Forelimb muscle (tissue), 1 donor: Measurements from ENCODE around the gene PLXND1. TPM values are rescaled to one million over a fixed set of nuclear protein-coding genes. Genes with fewer than 3 reads are reported as not detected.

Source experiments
- DNase-seq: peaks from one replicate; pipeline ENCODE4 v3.0.0-alpha.2; 2013; ENCODE audit warnings: low read depth
- polyA plus RNA-seq: library from polyadenylated mRNA; unstranded; fragments of 120-200 nt; gene quantifications from one replicate; pipeline ENCODE4 v1.2.1, GENCODE V29; 2013; ENCODE audit not compliant: insufficient read length

PLXND1 gene
- polyA plus RNA-seq, 1 donor, result 110 TPM

DNA sequence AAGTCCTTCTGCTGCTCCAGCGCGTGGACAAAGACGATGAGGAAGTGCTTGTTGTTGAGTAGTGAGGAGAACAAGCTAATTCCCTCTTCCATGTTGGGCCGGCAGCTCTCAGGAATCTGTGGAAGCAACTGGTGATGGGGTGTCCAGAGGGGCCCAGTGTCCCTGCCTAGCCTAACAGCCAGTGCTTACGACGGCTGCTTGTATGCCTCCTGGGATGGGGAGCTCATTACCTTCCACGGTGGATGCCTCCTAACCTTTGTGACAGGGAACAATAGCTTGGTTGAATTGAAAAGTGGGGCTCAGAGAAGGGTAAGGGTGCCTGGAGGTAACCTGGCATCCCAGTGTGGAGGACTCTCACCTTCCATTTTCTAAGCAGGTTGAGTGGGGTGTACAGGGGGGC is 40.6 kb downstream of the PLXND1 start:
- no peak for DNase-seq

DNA sequence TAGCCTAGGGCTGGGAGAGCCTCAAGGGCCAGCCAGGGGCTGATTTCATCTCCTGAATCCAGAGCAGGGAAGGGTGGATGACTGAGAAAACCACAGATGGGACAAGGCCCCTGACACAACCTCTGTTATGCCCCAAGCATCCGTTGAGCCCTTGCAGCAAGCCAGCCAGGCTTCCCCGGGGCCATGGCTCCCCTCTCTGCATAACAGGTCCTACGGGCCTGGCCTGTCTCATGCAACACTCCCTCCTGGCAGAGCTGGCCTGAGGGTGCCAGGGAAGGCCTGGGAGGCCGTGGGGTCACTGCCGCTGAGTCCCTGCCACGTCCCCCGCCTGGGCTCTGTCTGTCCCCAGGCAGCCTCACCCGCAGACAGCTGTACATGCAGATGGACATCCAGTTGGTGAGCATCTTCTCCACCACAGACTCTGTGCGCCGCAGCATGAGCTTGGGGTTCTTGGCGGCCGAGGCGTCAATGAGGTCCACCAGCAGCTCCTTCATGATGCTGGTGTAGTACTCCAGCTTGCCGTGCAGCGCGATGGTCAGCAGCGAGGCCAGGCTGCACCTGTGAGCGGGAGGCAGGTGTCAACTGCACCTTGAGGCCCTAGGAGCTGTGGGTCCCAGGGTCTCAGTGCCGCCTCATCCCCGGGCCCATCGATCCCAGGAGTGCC is 41.4 kb downstream of the PLXND1 start:
- no peak for DNase-seq

DNA sequence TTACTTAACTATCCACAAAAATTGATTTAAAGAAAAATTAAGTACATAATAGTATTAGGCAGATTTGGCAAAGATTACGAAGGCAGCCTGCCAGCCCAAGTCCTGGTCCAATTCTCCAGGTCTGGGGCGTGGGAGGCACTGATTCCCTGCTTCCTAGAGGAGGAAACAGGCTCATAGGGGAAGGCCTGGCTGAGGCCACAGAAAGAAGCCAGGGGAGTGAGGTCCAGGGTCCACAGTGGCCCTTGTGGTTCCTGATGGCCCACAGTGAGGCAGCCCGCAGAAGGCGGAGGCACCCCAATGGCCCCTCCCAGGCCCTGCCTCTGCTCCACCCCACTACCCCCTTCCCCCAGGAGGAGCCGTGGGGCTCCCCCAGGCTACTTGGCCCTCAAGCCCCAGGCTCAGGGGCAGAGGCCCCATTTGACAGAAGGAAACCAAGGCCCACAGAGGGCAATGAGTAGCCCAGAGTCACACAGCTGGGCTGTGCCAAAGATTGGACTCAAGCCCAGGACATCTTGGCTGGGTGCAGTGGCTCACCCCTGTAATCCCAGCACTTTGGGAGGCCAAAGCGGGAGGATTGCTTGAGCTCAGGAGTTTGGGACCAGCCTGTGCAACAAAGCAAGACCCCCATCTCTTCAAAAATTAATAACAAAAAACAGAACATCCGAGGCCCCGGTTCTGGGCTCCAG is 42.5 kb downstream of the PLXND1 start:
- DNase-seq, result no peak

DNA sequence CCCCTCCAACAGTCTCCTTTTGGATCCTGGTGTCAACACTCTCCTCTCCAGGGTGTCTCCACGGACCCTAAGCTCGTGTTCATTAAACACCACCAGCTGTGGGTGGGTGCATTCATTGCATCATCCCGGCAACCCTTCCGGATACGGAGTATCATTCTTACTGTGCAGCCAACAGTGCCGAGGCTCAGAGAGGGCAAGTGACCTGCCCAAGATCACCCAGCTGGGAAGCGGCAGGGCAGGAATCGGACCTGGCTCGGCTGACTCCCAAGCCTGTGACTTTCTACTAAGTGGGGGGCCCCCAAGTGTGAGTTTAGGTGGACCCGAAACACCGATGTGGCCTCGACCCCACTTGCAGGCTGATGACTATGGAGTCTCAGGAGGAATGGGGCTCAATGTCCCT is 43.1 kb downstream of the PLXND1 start:
- no peak for DNase-seq

DNA sequence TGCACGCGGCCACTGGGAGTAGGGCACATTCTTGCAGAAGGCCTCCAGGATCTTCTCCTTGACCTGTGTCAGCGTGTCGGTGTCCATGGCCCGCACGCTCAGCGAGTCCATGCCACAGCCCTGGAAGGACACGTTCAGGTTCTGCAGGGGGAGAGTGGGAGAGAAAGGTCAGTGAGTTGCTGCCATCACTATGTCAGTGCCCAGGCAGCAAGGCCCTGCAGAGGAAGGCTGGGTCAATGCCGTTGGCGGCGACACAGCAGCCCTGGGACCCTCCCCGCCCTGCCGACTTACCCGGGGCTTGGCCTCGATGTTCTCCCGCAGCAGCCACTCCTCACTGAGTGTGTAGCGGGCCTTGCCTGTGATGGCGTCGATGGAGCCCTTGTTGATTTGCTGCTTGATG is 43.7 kb downstream of the PLXND1 start:
- DNase-seq, result no peak

DNA sequence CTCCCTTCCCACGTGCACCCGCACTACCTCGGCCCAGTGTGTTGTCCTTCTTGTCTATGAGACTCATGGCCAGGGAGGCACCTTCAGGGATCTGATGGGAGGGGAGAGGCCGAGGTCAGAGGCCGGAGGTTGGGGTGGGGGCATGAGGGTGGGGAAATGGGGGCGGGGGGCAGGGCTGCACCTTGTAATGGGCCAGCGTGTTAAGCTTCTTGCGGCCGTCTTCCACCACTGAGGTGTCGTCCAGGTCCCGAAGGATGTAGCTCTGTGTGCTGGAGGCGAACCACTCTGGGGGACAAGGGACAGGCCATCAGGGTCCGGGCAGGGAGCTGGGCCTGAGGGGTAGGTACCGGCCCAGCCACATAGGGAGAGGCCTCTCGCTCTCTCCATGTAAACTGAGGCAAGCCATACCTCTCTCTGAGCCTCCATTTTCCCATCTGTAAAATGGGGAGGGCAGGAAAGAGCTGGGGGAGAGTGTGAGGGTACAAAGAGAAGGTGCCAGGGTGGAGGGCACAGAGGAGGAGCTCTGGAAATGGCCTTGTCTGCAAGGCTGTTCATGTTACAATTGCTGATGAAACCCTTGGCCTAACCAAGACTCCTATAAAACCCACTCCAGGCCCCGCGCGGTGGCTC is 44.7 kb downstream of the PLXND1 start:
- no peak for DNase-seq

DNA sequence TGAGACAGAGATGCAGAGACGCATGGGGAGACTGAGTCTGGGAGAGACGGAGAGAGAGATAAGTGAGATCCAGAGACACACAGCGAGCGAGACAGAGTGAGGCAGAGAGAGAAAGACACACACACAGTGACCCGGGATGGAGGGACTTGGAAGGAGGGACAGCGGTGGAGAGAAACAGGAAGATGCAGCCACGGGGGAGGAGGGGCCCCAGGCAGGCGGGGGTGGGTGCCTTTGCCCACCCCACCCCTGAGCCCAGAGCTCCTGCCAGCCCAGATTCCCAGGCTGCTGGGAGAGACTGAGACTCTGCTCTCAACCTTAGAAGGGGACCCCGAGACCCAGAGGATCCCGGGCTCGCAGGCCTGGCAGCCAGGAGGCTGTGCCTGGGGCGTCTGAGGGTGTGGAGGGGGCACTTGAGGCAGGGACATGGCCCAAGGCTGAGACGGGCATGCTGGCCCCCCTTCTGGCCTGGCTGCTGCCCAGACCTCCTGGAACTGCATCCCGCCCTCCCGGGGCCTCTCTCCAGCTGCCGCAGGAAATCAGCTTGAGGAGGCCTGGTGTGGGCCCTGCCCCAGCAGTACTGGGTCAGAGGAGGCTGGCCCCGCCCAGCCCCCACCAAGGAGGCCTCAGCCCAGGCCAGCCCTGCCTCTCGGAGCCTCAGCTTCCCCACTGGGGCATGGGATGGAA is 45.4 kb downstream of the PLXND1 start:
- DNase-seq, result no peak

DNA sequence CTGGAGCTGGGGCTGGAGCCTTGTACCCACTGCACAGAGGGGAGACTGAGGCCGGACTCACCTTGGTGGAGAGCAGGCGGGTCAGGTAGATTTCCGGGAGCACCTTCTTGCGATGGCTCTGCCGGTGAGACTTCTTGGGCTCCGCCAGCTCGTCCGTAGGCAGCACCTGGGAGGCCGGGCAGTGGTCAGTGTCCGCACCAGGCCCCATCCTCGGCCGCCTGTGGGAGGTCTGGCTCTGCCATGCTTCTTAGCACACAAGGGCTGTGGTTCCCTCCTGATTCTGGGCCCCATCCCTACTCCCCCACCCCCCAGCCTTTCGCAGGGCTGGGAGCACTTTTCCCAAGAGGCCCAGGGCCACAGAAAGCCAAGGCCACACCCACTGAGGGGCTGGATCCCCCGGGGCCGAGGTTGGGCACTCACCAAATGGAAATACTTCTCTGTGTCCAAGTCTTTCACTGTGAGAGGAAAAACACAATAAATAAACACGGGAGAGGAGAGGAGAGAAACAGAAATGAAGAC is 46.1 kb downstream of the PLXND1 start:
- no peak for DNase-seq

DNA sequence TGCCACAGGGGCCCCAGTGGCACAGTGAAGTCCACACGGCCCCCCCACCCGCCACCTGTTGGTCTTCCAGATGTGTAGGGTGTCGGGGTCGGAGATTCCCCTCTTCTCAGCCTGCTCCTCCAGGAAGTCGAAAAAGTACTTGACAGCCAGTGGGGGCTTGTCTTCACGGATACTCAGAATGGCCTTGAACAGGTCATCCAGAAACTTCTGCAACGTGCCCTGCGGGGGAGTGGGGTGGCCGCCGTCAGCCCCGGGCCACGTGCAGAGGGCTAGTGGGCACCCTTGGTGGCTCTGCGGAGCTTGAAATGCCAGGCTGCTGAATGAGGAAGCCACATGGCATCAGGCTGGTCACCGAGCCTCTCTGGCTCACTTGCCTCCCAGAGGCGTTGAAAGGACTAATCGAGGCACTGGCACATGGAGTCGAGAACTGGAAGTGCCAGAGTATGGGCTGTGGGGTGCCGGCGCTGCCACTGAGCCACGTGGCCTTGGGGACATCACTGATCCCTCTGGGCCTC is 46.9 kb downstream of the PLXND1 start:
- no peak for DNase-seq

DNA sequence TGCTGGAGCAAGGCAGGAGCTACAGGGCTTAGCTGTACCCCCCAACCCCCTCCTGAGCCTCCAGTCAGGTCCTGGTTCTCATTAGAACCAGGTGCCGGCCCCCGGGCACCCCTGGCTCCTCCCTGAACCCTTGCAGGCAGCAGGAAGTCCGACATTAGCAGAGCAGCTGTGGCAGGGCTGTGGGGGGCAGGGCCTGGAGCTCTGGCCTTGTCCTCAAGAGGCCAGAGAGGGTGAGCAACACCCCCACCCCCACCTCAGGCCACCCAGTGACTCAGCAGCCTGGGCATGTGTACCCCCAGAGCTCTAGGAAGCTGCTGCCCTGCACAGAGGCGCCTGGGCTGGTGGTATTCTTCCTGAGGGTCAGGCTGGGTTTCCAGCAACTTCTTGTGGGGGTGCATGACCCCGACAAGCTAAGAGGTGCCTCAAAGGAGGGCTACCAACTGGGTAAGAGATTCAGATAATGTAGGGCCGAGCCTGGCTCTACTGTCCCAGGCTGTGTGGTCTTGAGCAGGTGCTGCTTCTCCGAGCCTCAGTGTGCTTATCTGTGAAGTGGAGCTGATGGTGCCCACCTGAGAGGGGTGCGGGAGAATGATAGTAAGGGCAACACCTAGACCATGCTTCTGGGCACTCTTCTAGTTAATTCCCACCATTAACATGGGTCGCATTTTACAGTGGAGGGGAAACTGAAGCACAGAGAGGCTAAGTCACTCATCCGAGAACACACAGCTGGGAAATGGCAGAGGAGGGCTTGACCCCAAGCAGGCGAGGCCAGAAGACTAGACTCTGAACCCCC is 47.5 kb downstream of the PLXND1 start:
- no peak for DNase-seq

DNA sequence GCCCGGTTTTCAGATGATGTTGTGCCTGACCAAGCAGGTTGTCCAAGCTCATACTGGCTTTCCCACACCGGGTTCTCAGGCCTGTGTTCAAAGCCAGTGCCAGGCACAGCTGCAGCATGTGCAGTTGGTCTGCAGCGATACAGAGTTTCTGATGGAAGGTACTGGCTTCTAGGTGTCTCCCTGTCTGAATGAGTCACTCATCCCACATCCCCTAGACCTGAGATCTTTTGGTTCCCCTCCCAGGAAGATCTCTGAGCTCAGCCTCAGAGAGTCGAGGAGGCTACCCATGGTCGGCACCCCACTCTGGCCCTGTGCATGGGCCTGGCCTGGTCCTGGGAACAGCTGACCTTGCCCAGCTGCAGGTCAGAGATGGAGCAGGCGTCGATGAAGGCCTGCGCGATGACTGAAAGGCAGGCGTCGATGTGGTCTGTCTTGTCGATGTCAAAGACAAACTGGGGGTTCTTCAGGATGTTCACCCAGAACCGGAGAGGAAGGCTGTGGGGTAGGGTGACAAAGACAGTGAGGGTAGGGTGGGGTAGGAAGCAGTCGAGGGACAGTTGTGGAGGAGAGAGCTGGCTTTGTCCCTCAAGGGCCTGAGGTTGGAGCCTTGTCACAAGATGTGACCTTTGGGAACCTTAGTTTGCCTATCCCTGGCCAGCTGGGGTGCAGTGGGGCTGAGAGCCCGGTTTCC is 48.2 kb downstream of the PLXND1 start:
- DNase-seq, result no peak

DNA sequence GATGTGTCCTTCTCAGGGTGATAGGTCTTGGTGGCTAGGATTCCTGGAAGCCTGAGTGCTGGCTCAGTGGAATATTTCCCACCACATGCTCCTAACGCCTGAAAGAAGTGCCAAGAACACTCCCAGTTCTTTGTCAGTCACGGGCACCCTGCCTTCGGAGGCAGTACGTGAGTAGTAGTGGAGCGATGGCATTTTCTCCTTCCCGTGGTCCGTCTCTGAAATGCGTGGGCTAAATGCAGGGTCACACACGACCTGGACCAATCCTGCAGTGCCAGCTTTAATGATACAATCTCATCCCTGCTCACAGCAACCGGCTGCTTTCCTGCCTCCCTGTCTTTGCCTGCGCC is 49.0 kb downstream of the PLXND1 start:
- no peak for DNase-seq

DNA sequence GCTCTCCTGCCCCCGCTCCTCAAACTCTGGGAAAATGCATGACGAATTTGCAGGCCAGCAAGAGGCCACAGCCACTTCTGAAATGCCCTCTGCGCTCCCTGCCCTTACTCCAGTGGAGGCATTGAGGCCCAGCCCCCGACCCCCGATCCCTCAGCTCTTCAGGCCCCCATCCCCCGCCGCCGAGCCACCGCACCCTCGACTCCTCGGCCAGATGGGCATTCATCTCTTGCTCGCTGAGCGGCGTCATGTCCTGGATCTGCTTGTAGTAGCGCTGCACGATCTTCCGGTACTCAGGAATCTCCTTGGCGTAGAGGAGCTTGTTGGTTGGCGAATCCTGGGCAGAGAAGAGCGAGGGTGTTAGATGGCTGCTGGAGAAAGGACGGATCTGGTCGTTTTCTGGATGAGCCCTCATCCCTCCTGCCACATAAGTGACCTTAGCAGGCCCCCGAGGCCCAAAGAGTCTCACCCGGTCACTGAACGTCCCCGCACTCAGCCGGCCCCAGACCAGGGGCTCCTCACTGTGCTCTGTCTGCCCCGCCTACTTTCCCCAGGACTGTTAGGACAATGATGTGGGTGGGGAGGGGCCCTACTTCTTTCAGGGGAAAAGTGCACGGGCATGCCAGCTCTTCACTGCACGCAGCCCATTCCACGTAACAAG is 49.5 kb downstream of the PLXND1 start:
- no peak for DNase-seq

DNA sequence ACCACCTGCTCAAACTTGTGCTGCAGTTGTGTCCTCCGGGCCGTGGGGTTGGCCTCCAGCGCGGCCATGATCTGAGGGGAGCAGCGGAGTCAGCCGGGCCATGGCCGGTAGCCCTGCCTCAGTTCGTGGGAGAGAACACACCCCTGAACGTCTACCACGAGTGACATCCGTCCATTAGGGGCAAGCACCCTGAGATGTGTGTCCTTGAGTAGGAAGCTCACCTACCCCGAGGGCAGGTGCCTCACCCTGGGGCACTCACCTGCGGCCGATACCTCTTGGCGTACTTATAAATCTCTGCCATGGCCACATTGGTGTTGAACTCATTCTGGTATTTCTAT is 50.1 kb downstream of the PLXND1 start:
- no peak for DNase-seq

DNA sequence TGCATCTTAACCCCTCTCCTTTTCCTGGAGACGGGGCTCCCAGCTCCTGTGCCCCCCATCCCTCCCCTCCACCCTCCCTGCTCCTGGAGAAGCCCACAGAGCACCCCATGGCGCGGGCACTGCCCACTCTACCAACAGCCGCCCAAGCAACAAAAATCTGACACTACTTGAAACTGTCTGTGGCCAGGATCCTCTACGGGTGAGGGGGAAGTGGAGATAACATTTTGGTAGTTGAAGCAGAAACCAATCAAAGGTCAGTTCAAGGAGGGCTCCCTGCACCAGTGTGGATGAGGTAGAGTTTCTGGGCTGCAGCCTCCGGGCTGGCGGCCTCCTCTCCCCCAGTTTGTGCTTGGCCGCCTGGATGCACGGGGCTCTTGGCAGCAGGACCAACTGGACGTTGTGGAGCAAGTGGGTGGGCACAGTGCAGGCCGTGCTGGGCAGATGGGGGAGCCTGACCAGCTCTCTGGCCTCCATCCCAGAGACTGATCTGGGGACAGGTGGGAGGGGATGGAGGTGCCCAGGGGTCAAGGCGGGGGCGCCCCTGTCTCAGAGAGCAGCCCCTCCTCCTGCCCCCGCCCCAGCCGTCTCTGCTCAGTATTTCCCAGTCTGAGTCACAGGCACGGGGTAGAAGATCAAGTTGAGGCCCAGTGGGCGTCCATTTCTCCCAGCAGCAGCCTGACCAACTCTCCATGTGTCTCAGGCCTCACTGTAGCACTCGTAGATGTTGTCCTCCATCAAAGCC is 50.7 kb downstream of the PLXND1 start:
- DNase-seq, result no peak

DNA sequence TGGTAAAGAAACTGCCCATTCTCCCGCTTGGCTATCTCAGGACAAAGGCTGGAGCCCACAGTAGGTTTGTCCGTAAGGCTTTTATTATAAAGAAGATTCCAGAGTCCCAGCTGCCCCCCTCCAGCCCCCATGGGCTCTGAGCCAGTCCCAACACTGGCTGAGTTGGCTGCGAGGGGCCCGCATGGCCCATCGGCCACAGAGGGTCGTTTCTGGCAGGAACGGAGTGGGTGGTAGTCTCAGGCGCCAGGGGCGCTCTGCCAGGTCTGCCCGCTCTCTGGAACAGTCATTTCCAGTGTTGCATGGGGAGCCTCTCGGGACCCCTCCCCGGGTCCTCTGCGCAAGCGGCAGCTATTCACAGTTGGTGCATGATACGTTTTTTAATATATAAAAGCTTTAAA is 51.3 kb downstream of the PLXND1 start:
- DNase-seq, result no peak

DNA sequence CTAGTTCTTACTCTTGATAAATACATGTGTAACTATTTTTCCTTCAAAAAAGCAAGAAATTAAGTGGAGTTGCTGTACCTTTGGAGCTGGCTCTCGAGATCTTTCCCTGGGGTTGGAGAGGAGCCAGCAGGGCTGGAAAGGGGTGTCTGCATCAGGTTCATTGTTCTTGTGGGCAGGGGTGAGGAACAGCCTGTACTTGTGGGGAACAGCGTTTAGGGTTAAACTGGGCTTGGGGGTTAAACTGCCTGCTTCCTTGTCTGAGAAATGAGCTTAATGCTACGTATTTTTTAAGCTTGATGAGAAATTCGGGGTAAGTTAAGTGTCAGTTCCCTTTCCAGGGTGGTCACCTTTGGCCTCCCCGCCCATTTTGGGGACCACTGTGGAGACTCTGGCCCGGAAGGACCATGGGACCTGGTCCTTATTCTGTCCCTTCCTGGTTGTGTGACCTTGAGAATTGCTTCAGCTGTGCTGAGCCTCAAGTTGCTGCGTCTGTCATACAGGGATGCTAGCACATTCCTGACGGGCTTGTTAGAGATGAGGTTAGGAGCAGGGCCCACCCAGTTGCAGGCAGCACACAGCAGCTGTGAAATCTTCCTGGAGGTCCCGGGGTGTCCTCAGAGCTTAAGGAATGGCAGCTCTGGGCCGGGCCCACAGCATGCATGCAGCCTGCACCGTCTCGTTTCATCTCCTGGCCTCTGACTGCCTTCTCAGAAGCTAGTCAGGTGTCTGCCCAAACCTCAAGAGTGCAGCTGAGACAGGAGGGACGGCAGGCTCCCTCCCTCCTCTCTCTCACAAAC is 51.9 kb downstream of the PLXND1 start:
- DNase-seq, result no peak

DNA sequence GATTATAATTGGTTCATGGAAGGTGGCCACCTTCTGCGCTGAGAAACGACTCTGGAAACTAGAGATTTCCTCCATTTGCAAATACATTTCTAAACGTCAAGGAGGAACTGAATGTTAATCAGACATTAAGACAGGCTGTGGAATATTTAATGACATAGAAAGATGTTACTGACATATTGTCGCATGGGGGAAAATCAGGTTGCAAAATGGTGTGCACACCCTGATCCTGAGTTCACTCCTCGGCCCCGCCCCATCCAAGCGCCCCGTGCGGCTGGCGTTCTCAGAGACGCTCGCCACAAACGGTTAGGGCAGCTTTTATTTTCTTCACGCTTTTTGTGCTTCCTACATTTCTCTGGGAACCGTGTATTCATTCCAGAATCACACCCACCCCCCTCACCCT is 52.8 kb downstream of the PLXND1 start:
- DNase-seq, result no peak

DNA sequence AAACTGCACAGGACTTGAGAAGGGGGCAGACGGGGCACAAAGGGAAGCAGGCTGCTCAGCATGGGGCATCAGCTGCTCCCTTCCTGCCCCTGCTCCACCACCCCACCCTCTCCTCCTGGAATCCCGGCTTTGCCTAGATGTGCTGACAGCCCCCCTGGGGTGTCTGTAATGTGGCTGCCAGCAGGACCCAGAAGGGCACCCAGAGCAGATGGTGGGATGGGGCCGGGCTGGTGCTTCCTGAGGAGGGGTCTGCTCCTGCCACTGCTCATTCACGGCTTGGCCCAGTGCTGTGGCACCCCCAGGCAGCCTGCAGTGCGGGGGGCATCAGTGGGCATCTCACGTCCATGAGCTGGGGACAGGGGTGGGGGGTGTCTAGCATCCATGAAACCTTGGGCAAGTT is 53.3 kb downstream of the PLXND1 start:
- no peak for DNase-seq
